HG02571 (cell line): Measurements from ENCODE around the gene ADAM11.

Source experiments
- ATAC-seq: cut with Tn5 transposase; IDR thresholded peaks from one replicate; pipeline ENCODE4 v1.9.1; 2021; ENCODE audit warnings: mild to moderate bottlenecking, moderate library complexity; ENCODE audit not compliant: unreplicated experiment

Gene ADAM11

DNA sequence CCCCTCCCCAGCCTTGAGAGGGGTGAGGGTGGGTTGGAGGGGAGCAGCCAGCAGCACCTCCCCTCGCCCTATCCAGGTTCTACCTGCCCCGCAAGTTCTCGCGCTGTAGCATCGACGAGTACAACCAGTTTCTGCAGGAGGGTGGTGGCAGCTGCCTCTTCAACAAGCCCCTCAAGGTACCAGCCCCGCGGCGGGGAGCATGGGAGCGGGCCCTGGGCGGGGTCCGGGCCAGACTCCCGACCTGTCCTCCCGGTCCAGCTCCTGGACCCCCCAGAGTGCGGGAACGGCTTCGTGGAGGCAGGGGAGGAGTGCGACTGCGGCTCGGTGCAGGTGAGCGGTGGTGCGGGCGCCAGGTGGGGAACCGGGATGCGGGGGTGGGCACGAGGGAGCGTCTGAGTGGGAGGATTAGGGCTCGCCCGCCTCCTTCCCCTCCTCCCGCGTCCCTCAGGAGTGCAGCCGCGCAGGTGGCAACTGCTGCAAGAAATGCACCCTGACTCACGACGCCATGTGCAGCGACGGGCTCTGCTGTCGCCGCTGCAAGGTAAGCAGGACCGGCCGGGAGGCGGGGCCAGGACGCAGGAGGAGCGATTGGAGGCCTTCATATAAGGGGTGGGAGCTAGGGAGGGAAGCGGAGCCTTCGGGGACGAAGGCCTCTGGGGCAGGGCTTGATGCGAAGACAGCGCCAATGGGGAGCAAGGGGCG, 16.5 kb downstream of the ADAM11 start:
- ATAC-seq, result peak; percentile 72

DNA sequence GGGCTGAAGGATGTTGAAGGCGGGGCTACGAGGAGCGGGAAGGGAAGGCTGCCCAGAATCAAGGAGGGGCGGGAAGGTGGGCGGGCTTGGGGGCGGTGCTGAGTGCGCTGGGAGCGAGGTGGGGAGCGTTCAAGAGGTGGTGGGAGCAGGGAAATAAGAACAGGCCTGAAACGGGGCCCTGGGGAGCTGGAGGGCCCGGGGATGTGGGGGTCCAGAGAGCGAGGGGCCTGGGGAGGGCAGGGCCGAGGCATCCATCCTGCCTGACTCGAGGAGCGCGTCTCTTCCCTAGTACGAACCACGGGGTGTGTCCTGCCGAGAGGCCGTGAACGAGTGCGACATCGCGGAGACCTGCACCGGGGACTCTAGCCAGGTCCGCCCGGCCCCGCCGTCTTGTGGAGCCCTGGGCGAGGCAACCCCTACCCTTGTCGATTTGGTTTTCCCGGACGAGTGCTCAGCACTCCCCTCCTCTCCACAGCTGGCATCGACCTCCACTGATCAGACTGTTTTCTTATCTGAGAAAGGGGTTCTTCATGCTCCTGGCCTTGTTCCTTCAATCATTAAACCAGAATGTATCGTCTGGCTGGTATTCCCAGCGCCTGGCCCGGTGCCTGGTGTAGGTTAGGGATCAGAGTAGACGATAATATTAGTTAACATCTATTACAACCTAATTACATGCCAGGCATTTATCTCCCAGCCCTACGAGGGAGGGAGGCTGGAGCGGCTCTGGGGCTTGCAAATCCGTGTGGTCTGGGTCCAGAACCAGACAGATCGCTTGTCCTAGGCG, 17.2 kb downstream of the ADAM11 start:
- peak; percentile 8 for ATAC-seq

DNA sequence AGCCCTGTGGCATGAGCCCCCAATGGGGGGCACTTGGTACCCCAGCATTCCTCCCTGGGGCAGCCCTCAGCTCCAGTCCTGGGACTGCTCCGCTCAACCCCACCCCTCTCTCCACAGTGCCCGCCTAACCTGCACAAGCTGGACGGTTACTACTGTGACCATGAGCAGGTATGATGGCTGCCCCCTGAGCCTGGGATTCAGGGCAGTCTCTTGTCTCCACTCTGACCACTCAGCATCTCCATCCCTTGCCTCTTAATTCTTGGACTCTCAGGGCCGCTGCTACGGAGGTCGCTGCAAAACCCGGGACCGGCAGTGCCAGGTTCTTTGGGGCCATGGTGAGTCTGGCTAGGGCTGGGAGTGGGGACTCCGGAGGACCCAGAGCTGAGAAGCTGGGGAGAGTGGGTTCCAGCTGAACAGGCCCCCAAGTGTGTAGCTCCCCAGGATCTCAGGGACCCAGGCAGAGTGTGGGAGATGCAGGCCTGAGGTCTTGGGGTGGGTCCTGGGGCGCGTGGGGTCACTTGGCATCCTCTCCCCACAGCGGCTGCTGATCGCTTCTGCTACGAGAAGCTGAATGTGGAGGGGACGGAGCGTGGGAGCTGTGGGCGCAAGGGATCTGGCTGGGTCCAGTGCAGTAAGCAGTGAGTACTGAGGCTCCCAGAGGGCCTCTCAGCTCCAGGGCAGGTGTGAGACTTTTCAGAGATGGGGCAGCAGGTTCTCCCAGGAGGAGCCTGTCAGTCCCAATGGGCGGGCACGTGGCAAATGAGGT, 18.0 kb downstream of the ADAM11 start:
- ATAC-seq, result no peak

DNA sequence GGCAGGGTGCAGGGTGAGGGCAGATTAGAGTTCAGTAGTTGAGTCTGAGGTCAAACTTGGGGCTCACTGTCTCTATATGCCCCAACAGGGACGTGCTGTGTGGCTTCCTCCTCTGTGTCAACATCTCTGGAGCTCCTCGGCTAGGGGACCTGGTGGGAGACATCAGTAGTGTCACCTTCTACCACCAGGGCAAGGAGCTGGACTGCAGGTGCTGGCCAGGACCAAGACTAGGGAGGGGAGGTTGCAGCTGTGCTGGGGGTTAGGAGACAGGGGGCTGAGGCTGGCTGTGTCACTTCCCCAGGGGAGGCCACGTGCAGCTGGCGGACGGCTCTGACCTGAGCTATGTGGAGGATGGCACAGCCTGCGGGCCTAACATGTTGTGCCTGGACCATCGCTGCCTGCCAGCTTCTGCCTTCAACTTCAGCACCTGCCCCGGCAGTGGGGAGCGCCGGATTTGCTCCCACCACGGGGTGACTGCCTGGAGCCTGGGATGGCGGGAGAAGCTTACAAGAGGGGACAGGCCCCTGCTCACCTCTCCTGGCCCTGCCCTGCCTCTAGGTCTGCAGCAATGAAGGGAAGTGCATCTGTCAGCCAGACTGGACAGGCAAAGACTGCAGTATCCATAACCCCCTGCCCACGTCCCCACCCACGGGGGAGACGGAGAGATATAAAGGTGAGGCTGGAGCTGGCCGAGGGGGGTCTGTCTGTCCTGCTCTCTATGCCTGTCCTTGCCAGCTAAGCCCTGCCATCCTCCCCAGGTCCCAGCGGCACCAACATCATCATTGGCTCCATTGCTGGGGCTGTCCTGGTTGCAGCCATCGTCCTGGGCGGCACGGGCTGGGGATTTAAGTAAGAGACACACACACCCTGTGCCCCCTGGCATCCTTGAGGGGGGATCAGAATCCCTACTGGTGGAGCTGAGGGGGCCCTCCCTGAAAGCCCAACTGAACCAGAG, 18.9 kb downstream of the ADAM11 start:
- ATAC-seq, result no peak

DNA sequence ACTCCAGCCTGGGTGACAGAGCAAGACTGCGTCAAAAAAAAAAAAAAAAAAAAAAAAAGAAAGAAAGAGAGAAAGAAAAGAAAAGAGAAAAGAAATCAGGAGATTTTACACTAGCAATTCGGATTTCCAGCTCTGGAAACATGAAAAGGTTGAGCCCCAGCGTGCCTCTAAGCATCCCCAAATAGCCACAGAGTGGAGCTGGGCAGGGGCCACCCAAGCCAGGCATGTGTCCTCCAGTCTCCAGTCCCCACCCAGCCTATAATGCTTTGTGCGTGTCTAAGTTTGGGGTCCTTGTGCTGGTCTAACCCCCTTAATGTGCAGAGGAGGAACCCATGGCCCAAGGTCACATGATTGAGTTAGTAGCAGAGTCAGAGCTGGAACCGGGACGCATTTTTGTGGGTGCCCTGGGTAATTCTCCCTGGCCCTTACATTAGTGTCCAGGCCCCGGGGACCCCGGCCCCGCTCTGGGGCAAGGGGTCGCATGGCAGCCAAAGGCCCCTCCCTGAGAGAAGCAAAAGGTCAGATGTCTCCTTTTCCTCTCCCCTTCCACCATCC, 19.9 kb downstream of the ADAM11 start:
- ATAC-seq, result no peak

DNA sequence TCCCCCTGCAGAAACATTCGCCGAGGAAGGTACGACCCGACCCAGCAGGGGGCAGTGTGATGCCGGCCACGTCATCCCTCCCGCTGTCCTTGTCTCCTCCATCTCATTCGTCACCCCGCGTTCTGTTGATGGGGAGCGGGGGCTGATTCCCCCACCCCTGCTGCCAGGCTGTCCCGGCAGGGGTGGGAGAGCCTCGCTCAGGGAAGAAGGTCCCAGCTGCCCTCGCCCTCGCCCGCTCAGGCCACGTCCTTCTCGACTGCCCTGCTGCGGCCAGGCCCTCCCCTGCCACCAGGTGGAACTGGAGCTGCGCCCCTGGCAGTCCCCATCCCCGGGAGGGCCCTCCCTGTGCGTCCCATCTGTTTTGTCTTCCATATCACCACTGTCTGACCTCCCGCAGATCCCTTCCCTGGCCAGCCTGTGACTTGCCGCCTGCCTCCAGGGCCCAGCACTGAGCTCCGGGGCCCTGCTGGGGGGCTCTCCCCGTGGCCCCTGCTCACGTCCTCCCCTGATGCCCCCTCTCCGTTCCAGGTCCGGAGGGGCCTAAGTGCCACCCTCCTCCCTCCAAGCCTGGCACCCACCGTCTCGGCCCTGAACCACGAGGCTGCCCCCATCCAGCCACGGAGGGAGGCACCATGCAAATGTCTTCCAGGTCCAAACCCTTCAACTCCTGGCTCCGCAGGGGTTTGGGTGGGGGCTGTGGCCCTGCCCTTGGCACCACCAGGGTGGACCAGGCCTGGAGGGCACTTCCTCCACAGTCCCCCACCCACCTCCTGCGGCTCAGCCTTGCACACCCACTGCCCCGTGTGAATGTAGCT, 20.6 kb downstream of the ADAM11 start:
- ATAC-seq, result no peak

DNA sequence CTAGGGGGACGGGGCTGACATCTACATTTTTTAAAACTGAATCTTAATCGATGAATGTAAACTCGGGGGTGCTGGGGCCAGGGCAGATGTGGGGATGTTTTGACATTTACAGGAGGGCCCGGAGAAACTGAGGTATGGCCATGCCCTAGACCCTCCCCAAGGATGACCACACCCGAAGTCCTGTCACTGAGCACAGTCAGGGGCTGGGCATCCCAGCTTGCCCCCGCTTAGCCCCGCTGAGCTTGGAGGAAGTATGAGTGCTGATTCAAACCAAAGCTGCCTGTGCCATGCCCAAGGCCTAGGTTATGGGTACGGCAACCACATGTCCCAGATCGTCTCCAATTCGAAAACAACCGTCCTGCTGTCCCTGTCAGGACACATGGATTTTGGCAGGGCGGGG, 21.4 kb downstream of the ADAM11 start:
- ATAC-seq, result no peak

DNA sequence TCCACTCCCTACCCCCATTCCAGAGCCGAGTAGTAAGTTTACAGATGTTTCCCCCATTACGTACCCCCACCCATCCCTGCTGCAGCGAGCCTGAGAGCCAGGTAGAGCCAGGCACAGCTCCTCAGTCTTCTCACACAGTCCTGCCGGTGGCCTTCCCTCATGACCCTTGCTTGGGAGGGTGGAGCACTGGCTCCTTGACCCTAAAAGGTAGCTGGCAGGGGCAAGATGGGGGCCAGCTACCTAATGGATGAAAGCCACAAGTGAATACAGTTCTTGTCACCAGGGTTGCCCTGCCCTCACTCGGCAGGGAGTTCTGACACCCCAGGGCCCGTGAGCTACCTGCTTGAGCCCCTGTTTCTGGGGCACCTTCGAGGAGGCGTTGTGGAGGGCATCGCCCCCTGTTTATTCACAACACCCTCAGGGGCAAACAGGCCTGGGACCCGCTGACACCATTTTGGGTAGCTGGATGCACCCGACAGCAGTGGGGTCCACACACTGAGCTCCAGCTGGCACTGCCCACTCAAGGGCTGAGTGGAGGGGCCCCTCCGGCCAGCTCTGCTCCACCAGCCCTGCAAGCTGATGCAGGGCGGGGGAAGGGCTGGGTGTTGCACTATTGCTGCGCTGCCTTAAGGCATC, 22.2 kb downstream of the ADAM11 start:
- no peak for ATAC-seq

DNA sequence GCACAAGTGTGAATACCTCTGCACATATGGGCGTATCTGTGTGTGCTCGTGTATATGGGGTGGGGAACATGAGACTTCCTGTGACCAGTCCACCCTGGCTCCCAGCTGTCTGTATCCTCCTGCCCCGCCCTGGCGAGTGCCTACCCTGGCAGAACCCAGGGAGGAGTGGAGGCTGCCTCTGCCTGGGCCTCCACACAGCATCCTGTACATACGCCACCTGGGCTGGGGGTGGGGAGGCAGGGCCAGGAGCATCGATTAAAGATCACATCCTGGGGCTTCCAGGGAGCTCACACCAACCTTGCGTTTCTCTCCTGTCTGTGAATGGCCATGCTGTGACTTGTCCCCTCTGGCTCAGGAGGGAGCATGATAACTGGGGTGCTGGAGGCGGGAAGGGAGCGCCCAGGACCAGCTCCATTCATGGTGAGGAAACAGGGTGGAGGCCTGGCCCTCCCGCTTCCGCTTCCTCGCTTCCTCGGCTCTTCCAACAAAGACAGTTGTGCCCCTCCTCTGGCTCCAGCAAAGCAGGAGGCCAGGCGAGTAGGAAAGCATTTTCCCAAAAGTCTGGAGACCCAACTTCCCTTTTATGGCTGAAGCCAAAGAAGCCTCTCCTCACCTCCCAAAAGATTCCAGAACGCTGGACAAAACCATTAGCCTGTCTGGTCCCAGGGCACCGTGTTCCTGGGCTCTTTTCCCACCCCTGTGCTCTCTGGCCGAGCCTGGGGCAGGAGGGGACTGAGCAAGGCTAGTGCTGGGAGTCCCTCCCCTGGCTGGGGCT, 22.9 kb downstream of the ADAM11 start:
- ATAC-seq, result no peak

DNA sequence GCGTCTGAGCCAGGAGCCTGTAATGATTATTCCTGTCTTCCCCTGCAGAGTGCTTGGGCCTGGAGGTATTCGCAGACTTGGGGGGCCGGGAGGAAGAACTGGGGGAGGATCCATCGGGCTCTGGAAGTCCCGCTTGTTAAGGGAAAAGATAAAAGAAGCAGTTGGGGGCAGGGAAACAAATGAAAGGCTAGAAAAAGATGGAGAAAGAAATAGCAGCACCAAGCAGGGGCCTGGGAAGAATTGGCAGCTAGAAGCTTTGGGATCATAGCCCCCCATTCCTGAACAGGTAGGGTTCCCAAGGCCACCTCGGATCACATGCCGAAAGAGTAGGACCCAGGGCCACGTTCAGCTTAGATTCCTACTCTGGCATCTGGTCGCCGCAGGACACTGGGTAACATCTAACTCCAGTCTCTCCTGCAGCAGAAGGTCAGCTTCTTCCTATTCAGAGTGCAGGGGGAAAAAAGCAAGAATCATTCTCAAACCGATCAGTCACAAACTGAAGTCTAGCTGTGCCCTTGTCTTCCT, 23.6 kb downstream of the ADAM11 start:
- no peak for ATAC-seq

DNA sequence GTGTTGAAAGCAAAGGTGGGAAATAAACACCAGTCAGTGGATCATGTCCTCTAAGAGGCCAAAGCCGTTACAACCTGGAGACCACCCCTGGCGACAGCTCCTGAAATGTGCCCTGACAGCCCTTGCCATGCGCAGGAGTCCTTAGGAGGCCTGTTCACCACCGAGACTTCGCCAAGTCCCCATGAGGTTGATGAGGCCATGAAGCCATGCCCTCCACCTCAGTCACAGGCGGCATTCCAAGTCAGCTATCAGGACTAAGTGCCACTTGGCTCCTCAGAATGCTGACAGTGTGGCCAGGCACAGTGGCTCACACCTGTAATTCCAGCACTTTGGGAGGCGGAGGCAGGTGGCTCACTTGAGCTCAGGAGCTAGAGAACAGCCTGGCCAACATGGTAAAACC, 27.1 kb downstream of the ADAM11 start:
- no peak for ATAC-seq

DNA sequence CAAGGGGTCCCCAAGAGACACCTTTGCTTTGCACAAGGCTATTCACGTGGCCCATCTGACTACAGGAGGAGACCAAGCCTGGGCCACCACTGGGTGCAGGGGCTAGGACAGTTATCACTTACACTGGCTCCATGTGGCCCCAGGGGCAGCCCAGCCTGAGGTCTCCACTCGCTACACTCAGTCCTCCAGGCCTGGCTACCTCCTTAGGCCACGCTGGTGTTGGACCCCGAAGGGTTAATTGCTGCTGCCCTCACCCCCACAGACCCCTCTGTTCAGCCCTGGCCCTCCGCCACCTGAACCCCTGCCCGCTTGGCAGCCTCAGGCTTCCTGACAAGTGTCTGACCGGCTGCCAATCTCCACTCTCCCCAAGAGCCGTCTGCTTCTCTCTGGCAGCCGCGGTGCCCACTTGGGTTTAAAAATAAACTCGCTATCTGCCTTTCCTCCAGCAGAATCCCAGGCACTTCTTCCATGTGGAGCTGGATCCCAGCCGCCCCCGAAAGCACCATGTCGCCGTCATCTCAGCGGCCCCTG, 27.8 kb downstream of the ADAM11 start:
- ATAC-seq, result no peak

DNA sequence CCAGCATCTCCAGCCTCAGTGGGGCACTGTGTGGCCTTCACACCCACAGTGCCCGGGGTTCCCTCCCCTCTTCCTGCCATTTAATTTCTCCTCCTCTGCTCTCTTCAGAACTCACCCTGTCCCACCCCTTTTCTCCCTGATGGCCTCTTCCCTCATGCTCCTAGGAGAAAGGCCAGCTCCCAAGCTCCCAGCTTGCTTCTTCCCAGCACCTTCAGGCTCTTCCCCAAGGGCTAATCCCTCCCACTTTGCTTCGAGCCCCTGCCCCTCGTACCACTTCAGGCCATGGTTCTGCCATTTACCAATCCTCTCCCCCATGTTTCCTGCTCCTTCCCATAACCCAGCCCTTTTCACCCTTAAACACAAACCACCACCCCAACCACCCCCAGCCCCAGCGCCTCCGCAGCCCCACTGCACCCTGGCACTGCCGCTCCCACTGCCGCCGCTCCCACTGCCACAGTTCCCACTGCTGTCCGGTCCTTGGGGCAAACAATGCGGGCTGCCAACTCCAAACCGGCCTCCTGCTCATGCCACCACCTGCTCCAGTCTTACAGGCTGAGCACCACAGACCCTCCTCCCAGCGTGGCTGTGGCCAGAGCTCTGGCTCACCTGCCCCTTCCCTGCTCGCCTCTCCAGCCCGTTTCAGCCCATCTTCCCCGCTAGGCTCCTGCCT, 28.6 kb downstream of the ADAM11 start:
- no peak for ATAC-seq

DNA sequence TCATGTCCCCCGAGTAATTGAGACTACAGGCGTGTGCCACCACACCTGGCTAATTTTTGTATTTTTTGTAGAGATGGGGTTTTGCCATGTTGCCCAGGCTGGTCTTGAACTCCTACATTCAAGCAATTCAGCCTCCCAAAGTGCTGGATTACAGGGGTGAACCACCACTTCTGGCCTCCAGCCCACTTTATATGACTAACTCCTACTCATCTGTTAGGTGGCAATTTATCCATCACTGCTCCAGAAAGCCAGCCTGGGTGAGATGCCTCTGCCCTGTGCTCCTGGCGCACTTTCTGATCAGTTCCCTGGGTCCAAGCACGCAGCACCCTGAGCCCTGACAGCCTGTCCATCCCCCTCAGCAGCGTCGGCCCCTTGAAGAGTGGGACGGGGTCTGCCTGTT, 29.4 kb downstream of the ADAM11 start:
- ATAC-seq, result no peak

DNA sequence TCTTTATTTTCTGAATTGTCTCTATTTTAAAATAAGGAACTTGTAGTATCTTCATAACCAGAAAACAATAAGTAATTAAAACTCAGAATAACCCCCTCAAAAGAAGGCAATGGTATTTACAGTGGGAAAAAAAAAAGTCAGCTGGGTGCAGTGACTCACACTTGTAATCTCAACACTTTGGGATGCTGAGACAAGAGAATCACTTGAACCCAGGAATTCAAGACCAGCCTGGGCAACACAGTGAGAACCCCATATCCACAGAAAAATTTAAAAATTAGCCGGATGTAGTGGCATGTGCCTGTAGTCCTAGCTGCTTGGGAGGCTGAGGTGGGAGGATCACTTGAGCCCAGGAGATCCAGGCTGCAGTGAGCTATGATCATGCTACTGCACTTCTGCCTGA, 33.5 kb downstream of the ADAM11 start:
- ATAC-seq, result no peak

DNA sequence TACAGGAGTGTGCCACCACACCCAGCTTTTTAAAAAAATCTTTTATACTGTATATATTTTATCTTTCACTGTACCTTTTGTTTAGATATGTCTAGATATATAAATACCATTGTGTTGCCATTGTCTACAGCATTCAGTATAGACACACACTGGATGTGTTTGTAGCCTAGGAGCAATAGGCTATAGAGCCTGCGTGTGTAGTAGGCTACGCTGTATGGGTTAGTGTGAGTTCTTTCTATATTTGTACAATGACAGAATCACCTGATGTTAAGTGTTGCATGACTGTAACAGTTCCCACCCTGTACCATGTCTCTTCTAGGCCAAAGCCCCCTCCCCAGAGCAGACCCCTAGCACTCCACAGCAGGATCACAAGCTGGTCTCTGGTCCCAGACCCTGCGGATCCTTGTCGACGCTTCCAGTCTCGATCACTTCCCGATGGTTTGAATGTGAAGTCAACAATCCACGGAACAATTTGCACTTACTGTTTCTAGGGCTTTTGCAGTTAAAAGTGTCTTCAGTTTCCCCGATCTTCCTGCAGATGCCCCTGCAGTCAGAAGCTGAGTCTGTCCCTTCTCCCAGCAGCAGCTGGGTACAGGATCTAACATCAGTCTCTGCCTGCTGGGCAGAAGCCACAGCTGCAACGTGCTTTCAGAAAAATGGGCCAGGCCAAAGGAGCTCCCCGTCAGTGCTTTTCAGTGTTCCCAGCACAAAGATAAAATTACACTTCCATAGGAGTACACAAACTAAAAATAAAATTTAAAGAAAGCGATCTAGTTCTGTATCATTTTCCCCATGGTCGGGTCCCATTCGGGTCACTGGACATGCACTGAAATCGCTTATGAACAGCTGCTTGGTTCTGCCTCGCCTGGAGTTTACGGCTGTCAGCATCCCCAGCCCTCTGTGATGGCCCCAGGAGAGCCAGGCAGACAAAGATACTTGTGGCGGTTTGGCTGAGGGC, 35.4 kb downstream of the ADAM11 start:
- ATAC-seq, result no peak
